Calu3 (cell line): ENCODE measurements around the gene B9D2. TPM values are rescaled to one million over a fixed set of nuclear protein-coding genes. Genes with fewer than 3 reads are reported as not detected.

Experiments used
- BruUV-seq: library from RNA; stranded (reverse); fragments of 400-500 nt; replicated peaks from 2 replicates; lab custom pipeline; 2021; lab: Mats Ljungman, UMichigan
- CTCF ChIA-PET: fragments of 300-600 bp; sonication (Branson Sonifier 250); formaldehyde crosslinking; loops from one replicate; lab custom pipeline; 2022; ENCODE audit warnings: antibody characterized with exemption; lab: Charles Lee
- DNase-seq: peaks from one replicate; pipeline ENCODE4 v3.0.0; 2022
- H3K27ac Mint-ChIP-seq: one replicate; pipeline ENCODE4 v1.8.0; 2022; ENCODE audit warnings: mixed read lengths; ENCODE audit not compliant: unreplicated experiment
- H3K27me3 Mint-ChIP-seq: one replicate; pipeline ENCODE4 v1.8.0; 2022; ENCODE audit warnings: mixed read lengths; ENCODE audit not compliant: unreplicated experiment
- H3K36me3 Mint-ChIP-seq: one replicate; pipeline ENCODE4 v1.8.0; 2022; ENCODE audit warnings: mild to moderate bottlenecking, moderate library complexity, mixed read lengths; ENCODE audit not compliant: insufficient read depth, unreplicated experiment
- H3K4me1 Mint-ChIP-seq: one replicate; pipeline ENCODE4 v1.8.0; 2022; ENCODE audit warnings: mild to moderate bottlenecking, low read depth, mixed read lengths; ENCODE audit not compliant: unreplicated experiment
- H3K4me3 Mint-ChIP-seq: one replicate; pipeline ENCODE4 v1.8.0; 2022; ENCODE audit warnings: mild to moderate bottlenecking, low read depth, moderate library complexity, mixed read lengths; ENCODE audit not compliant: unreplicated experiment
- H3K9me3 Mint-ChIP-seq: one replicate; pipeline ENCODE4 v1.8.0; 2022; ENCODE audit warnings: low read depth, mixed read lengths; ENCODE audit not compliant: unreplicated experiment
- CTCF ChIP-seq: fragments of 200-600 bp; IDR thresholded peaks from one replicate; pipeline ENCODE4 v1.8.0; 2022; ENCODE audit warnings: antibody characterized with exemption; ENCODE audit not compliant: unreplicated experiment
- intact Hi-C: fragments of 100-400 bp; cut with micrococcal nuclease; formaldehyde crosslinking; loops from one replicate; pipeline ENCODE4 v1.10.0; 2022; ENCODE audit not compliant: unreplicated experiment
- total RNA-seq: library from RNA; stranded (reverse); gene quantifications from 2 replicates; pipeline ENCODE4 v1.2.3, GENCODE V29; 2022

B9D2 gene
- total RNA-seq, 1 experiment from 2014 or later, result 6.4 TPM

DNA sequence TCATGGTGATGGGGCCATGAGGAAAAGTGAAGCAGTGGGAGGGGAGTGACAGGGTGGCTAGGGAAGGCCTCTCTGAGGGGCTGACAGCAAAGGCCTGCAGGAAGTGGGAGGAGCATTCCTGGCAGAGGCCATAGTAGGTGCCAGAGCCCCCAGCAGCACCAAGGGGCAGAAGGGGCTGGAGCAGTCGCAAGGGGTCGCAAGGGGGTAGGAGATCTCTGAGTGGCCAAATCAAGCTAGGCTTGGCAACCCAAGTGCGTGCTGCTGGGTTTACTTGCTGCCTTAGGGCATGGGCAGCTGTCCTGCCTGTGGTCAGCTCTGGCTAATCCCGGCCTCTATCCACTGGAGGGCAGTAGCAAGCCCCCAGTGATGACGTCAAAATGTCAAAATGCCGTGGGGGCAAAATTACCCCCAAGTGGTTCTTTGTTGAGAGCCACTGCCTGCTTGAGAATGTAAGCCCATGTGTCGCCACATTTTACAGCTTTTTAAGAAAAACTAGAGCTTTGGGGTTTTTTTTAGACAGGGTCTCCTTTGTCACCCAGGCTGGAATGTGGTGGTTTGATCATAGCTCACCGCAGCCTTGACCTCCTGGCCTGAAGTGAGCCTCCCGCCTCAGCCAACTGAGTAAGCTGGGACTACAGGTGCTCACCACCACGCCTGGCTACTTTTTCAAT is 42.2 kb downstream of the B9D2 start:
- peak; percentile 49 for DNase-seq
- Mint-ChIP-seq H3K27ac (no peak overlapping the region), H3K27me3 (no peaks in the 10 kb centered on the region), H3K4me1 (peaks cover 44% of the 10 kb centered on the region), H3K9me3 (no peaks in the 10 kb centered on the region), H3K36me3 (peaks cover 74% of the 10 kb centered on the region), H3K4me3 (no peak overlapping the region)
- CTCF ChIA-PET, result interaction anchor here (0.5 to 1.5 kb wide), 4 partner anchors 30 to 498 kb away, joined by 3 to 11 read pairs (median 6); partner anchors contain the start of gene DMAC2
- peak; percentile 63 for TF ChIP-seq CTCF
- no TSS peak for BruUV-seq
- intact Hi-C loops, result no loop called here

DNA sequence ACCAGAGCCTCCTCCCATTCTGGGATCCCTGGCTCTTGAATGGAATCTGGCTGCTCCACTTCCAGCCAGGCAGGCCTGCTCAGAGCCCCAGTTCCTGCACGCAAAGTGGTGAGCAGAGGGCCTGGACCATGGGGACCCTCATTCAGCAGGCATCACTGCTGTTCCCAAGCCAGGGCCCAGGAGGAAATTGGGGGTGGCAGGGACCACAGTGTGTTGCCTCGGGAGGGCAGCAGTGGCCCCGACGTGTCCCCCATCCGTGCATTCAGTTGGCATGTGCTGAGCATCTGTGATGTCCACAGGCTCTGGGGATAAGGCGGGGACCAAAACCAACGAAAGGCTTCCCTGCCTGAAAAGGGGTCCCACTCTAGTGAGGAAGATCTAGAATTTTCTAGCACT is 42.7 kb downstream of the B9D2 start:
- Mint-ChIP-seq H3K36me3 (peaks cover 74% of the 10 kb centered on the region), H3K4me3 (no peak overlapping the region), H3K9me3 (no peaks in the 10 kb centered on the region), H3K4me1 (peaks cover 38% of the 10 kb centered on the region), H3K27ac (no peak overlapping the region), H3K27me3 (no peaks in the 10 kb centered on the region)
- CTCF ChIA-PET, result interaction anchor here (1.2 to 1.5 kb wide), 3 partner anchors 31 to 118 kb away, joined by 3 to 11 read pairs (median 9); partner anchors contain the start of gene DMAC2
- DNase-seq, result no peak
- TF ChIP-seq CTCF, result no peak
- intact Hi-C loops, result no loop called here
- BruUV-seq, result no TSS peak

- no TSS peak for BruUV-seq
- CTCF ChIA-PET, result no interaction called here
- Mint-ChIP-seq H3K4me3 (no peak overlapping the region), H3K27ac (no peak overlapping the region), H3K36me3 (peaks cover 72% of the 10 kb centered on the region), H3K27me3 (no peaks in the 10 kb centered on the region), H3K9me3 (no peaks in the 10 kb centered on the region), H3K4me1 (peaks cover 32% of the 10 kb centered on the region)
- no peak for DNase-seq
- intact Hi-C loops, result no loop called here
- no peak for TF ChIP-seq CTCF
These were observed 43.4 kb downstream of the B9D2 start for GRCh38 chr19:41320568-41320967.

GRCh38 chr19:41320185-41320518 is 43.8 kb downstream of the B9D2 start:
- peaks cover 68% of the 10 kb centered on the region for H3K36me3 Mint-ChIP-seq
- no peaks in the 10 kb centered on the region for H3K27me3 Mint-ChIP-seq
- CTCF ChIA-PET, result no interaction called here
- no peak for TF ChIP-seq CTCF
- H3K4me1 Mint-ChIP-seq, result peaks cover 28% of the 10 kb centered on the region
- BruUV-seq, result no TSS peak
- no peak for DNase-seq
- H3K27ac Mint-ChIP-seq, result no peak overlapping the region
- H3K4me3 Mint-ChIP-seq, result no peak overlapping the region
- H3K9me3 Mint-ChIP-seq, result no peaks in the 10 kb centered on the region
- intact Hi-C loops, result no loop called here
